ENCODE data around the gene CYRIA.

Gene CYRIA

DNA sequence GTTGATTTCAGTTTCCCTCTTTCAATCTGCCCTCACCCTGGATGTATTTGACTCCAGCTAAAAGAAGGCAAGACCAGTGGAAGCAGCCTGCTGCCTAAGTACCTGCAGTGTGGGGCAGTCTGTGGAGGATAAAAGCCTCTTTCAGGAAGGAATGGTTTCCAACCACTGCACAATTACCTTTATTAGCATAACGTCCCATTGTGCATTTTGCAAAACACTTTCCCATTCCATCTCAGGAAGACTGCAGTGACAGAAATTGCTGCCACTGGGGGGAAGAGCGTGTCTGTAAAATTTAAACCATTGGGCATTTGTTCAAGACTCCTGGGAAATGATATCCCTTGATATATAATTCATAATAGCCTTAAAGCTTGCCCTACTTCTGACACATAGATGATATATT lies 26.2 kb downstream of the CYRIA start:
- H3K4me3 ChIP-seq (ENCODE audit: low read depth, low read length): no peak overlapping the region
- TF ChIP-seq CTCF (IDR thresholded peaks at IDR 0.05; ENCODE audit: borderline replicate concordance, insufficient read depth, low read depth, low read length): no peak

DNA sequence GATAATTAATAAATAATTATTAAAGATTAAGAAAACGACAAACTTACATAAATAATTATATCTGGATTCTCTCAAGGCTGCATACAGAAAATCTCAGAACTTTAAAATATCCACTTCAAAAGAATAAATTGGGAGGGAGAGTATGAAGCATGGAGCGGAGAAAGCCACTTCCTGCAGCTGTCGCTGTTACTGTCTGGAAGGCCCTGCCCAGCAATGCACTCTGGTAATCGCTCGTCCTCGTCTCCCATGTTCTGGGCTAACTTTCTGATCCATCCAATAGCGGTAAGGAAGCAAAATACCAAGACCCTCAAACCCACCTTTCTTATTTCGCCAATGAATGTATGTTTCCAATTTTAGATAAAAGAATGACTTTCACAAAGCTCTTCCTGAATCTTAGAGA lies 26.7 kb downstream of the CYRIA start:
- no peak overlapping the region for H3K4me3 ChIP-seq (ENCODE audit: low read depth, low read length)

DNA sequence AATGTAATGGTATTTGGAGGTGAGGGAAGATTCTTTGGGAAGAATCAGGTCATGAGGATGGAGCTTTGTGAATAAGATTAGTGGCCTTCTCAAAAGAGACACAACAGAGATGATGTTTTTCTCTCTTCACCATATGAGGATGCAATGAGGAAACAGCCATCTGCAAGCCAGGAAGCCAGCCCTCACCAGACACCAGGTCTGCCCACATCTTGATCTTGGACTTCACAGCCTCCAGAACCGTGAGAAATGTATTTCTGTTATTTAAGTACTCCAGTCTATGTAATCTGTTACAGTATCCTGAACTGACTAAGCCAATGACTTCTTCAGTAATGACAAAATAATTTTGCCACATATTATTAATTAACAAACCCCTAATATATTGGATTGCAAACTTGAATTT lies 28.3 kb downstream of the CYRIA start:
- no peak for TF ChIP-seq CTCF (IDR thresholded peaks at IDR 0.05; ENCODE audit: borderline replicate concordance, insufficient read depth, low read depth, low read length)
- H3K4me3 ChIP-seq (ENCODE audit: low read depth, low read length): no peak overlapping the region

More for the DNA sequence above, 26.7 kb downstream of the CYRIA start:
- no peak for TF ChIP-seq CTCF (IDR thresholded peaks at IDR 0.05; ENCODE audit: borderline replicate concordance, insufficient read depth, low read depth, low read length)

GRCh38 chr2:16635791-16636699 lies 29.6 kb downstream of the CYRIA start:
- no peak overlapping the region for H3K4me3 ChIP-seq (ENCODE audit: low read depth, low read length)

GRCh38 chr2:16633621-16634430 lies 31.8 kb downstream of the CYRIA start:
- TF ChIP-seq CTCF (IDR thresholded peaks at IDR 0.05; ENCODE audit: borderline replicate concordance, insufficient read depth, low read depth, low read length): no peak
- no peak overlapping the region for H3K4me3 ChIP-seq (ENCODE audit: low read depth, low read length)

More at GRCh38 chr2:16635791-16636699, 29.6 kb downstream of the CYRIA start:
- 0 out of 2 replicates have a peak, but pooled peaks have one; percentile 12 for TF ChIP-seq CTCF (IDR thresholded peaks at IDR 0.05; ENCODE audit: borderline replicate concordance, insufficient read depth, low read depth, low read length)

DNA sequence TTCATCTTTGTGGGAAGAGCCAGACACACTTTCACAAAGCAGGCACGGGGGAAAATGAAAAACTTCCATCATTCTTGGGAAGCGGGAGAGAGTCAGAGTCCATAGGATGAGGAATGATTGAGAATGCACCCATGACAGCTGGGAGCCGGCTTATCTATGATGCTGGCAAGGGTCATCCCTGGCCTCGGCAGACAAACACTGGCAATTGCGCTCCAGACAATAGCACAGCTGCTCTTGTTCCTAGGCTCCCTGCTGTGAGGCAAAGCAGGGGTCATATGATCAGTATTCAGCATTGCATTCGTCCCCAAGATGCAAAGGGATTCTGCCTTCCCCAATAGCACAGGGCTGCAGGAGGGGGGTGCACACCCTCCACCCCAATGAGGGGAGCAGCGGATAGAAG lies 33.0 kb downstream of the CYRIA start:
- H3K4me3 ChIP-seq (ENCODE audit: low read depth, low read length): no peak overlapping the region
- no peak for TF ChIP-seq CTCF (IDR thresholded peaks at IDR 0.05; ENCODE audit: borderline replicate concordance, insufficient read depth, low read depth, low read length)
